ENCODE results near the gene NSD1.
"Not testable (repeated sequence)": the region's sequence is repeated elsewhere in the genome, so short reads cannot be mapped to it uniquely, and the experiment has no call there.

NSD1 gene

GRCh38 chr5:177131352-177132135, 2.0 kb upstream of the NSD1 start:
- DNase-seq: peak; percentile 62

GRCh38 chr5:177132136-177133095, 1.2 kb upstream of the NSD1 start:
- DNase-seq: peak; percentile 78

- DNase-seq: peak; percentile 83
These were observed 502 bp downstream of the NSD1 start for GRCh38 chr5:177133853-177134696.

GRCh38 chr5:177134697-177135225, 1.2 kb downstream of the NSD1 start:
- peak; percentile 61 for DNase-seq

DNA sequence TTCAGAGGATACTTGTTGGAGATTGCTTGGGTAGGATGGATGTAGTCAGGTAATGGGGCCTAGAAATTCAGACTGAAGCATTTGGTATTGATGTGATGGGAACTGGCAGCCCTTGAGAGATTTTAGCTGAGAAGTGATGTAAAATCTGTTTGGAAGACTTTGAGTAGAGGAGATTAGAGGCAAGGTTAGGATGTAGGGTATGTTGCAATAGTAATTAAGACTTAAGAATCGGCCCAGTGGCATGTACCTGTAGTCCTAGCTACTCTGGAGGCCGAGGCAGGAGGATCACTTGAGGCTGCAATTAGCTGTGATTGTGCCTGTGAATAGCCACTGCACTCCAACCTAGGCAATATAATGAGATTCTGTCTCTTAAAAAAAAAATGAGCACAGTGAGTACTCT, 6.7 kb downstream of the NSD1 start:
- DNase-seq: peak; percentile 14

- DNase-seq: peak; percentile 33
These were observed 7.9 kb downstream of the NSD1 start for GRCh38 chr5:177141496-177141895.

DNA sequence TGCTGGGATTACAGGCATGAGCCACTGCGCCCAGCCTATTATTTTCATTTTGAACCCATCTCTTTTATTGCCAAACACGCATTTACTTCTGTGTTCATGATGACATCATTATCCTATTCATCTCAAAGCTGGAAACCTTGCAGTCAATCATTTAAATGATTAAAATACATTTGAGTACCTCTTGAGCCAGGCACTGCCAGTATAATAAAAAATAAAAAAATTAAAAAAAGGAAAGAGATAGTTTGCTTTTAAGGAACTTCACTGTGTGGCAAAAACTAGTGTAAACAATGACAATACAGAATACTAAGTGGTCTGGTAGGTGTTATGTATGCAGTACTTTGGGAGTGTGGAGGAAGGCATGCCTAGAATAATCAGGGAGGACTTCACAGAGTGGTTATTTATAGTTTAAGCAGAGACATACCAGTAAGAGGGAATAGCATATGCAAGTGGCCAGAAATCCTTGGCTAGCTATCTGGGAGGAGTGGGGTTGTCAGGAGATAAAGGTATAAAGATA, 8.6 kb downstream of the NSD1 start:
- DNase-seq: no peak

DNA sequence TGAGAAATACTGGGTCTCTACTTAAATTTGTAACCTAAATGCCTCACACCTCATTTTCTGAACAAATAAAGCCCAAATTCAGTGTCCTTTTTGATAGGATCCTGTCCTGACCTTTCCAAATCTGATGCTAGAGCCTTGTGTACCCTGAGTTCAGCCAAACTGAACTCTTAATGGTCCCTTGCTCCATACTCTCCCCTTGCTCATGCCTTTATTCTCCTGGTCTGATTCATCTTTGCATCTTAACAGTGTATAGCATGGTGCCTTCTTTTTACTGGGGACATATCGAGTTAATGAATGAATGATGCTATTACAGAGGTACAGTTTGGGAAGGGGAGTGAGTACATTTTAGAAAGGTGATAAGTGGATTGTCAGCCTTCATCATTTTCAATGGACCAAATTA, 9.2 kb downstream of the NSD1 start:
- DNase-seq: no peak

DNA sequence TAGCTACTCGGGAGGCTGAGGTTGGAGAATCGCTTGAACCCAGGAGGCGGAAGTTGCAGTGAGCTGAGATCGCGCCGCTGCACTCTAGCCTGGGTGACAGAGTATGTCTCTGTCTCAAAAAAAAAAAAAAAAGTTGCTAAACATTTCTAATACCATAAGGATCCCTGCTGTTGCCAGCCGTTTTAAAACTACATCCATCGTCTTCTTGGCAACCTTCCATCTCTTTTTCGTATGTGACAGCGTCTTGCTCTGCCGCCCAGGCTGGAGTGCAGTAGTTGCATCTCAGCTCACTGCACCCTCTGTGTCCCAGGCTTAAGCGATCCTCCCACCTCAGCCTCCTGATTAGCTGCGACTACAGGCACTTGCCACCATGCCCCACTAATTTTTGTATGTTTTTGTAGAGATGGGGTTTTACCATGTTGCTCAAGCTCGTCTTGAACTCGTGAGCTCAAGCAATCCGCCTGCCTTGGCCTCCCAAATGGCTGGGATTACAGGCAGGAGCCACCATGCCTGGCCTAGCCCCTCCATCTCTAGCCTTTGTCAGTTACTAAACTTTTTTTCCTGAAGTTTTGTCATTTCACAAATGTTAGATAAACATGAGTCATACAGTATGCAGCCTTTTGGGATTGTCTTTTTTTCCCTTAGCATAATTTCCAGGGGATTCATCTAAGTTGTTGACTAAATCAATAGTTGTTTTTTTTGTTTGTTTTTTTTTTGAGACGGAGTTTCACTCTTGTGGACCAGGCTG, 13.5 kb downstream of the NSD1 start:
- peak; percentile 41 for DNase-seq

DNA sequence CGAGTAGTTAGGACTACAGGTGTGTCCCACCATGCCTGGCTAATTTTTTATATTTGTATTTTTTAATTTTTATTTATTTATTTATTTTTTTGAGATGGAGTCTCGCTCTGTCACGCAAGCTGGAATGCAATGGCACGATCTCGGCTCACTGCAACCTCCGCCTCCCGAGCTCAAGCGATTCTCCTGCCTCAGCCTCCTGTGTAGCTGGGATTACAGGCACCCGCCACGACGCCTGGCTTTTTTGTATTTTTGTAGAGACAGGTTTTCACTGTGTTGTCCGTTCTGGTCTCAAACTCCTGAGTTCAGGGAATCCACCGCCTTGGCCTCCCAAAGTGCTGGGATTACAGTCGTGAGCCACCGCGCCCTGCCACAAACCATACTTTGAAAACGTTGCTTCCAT, 16.5 kb downstream of the NSD1 start:
- DNase-seq: peak; percentile 55

DNA sequence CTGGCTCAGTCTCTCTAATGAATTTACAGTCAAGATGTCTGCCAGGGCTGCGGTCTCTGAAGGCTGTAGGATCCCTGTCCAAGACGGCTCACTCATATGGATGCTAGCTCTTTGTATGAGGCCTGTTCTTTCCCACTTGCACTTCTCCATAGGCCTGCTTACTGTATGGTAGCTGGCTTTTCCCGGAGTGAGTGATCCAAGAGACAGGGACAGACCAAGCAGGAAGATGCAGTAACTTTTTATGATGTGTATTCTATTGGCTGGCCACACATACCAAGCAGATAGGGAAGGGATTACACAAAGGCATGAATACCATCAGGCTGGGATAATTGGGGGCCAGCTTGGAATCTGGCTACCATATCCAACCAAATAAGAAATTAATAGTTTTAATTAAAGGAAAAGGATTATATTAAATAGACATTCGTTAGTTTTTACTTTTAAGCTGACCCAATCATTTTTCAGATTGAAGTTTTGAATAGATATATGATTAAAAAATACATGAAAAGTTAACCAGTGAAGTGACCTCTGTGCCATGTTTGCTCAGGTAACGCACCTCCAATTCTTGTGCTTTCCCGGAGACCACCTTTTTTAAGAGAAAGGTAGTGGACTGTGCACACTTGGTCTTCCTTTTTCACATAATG, 20.6 kb downstream of the NSD1 start:
- DNase-seq: peak; percentile 27

- peak; percentile 43 for DNase-seq
These were observed 28.8 kb downstream of the NSD1 start for GRCh38 chr5:177162379-177162778.

GRCh38 chr5:177163500-177163899, 29.9 kb downstream of the NSD1 start:
- no peak for DNase-seq

GRCh38 chr5:177169271-177169670, 35.7 kb downstream of the NSD1 start:
- DNase-seq: no peak

DNA sequence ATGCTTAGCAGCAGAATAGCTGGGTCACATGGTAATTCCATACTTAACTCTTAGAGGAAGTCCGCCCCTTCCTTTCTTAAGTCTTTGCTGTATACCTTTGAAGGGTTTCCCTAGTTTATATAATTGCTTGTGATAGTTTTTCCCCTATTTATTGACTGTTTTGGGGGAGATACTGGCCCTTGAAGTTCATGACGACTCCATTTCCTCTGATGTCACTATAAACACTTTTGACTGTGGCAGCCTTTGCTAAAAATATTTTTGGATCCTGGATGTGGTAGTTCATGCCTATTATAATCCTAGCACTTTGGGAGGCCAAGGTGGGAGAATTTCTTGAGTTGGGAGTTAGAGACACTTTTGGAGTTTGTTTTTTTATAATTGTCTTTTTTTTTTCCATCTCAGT, 38.4 kb downstream of the NSD1 start:
- DNase-seq: no peak

GRCh38 chr5:177175336-177175735, 41.8 kb downstream of the NSD1 start:
- DNase-seq: no peak

DNA sequence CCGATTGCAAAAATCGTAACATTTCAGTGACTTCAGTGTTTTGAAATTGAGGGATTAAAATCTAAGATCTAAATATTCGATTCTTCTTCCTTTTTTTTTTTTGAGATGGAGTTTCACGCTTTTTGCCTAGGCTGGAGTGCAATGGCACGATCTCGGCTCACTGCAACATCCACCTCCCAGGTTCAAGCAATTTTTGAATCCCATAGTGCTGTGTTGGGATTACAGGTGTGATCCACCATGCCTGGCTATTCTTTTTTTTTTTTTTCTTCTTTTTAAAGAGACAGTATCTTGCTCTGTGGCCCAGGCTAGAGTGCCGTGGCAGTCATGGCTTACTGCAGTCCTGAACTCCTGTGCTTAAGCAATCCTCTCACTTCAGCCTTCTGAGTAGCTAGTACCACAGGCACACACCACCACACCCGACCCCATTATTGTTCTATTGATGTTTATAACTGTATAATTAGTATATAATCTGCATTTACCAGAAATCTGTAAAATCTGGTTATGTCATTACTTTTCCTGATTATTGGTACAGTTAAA, 42.7 kb downstream of the NSD1 start:
- no peak for DNase-seq

DNA sequence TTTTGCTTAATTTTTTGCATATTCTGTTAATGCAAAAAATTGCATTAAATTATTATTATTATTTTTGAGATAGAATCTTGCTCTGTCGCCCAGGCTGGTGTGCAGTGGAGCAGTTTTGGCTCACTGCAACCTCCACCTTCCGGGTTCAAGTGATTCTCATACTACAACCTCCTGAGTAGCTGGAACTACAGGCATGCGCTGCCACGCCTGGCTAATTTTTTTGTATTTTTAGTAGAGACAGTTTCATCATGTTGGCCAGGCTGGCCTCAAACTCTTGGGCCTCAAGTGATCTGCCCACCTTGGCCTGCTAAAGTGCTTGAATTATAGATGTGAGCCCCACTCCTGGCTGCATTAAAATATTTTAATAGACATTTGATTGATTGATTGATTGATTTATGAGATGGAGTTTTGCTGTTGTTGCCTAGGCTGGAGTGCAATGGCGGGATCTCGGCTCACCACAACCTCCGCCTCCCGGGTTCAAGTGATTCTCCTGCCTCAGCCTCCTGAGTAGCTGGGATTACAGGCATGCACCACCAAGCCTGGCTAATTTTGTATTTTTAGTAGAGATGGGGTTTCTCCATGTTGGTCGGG, 44.4 kb downstream of the NSD1 start:
- DNase-seq: not testable (repeated sequence)

DNA sequence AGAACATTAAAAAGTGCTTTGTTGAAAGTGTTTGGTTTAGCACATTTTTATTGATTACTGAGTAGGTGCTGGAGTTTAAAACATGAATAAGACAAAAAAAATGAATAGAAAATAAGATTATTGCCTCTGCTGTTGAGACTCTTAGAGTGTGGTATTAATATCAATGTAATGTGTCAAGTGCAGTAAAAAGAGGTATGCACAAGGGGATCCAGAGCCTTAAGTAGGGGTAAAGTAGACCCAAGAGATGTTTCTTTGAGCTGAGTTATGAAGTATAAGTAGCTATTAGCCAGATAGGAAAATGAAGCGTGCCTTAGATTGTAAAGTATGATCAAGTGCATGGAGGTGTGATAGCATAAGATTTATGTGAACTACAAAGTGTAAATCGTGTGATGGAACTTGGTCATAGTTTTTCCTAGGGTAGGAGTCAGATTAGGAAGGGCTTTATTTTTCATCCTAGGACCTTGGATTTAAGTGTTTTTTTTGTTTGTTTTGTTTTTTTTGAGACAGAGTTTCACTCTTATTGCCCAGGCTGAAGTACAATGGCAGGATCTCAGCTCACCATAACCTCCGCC, 45.2 kb downstream of the NSD1 start:
- DNase-seq: no peak

DNA sequence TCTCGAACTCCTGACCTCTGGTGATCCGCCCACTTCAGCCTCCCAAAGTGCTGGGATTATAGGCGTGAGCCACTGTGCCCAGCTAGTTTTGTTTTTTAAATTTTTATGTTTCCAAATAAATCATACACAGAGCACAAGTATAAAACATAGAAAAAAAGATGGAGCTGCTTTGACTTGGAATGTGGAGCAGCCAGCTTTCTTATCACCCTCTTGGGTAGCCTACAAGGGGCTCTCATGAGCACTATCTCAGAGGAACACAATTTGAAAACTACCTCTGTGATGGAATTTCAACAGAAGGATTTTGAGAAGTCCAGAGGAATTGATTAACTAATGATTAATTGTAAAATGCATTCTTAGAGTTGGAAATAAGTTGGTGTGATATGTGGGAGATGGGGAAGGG, 45.9 kb downstream of the NSD1 start:
- DNase-seq: no peak

Measured in activated effector memory CD4-positive, alpha-beta T cell treated with anti-CD3 and anti-CD28 coated beads, Interleukin-2, amount 50 U/mL, for 16 hours (primary cell).